HG03342 (cell line): ENCODE measurements around the gene R3HDM2.

Source experiments
- ATAC-seq: cut with Tn5 transposase; IDR thresholded peaks from one replicate; pipeline ENCODE4 v1.9.1; 2021; ENCODE audit warnings: mild to moderate bottlenecking, moderate library complexity; ENCODE audit not compliant: unreplicated experiment

The R3HDM2 gene

DNA sequence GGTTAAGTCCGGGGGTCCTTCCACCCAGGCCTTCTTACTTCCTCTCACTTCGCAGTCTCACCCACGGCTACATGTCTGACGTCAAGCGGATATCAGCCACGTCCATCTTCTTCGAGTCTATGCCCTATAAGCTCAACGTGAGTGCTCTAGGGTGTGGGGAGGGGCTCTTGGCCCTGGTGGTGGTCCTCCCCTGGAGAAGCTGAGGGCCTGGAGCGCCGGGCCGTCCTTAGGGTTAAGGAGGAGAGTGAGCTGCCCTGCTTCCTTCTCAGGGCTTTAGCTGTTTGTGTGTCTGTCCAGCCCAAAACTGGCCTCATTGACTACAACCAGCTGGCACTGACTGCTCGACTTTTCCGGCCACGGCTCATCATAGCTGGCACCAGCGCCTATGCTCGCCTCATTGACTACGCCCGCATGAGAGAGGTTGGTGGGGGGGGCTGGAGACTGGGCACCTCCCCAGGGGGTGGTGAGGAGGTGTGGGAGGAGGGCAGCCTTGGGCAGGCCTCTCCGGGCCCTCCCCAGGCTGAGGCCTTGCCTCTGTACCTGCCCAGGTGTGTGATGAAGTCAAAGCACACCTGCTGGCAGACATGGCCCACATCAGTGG lies 198.6 kb downstream of the R3HDM2 start:
- ATAC-seq = no peak

DNA sequence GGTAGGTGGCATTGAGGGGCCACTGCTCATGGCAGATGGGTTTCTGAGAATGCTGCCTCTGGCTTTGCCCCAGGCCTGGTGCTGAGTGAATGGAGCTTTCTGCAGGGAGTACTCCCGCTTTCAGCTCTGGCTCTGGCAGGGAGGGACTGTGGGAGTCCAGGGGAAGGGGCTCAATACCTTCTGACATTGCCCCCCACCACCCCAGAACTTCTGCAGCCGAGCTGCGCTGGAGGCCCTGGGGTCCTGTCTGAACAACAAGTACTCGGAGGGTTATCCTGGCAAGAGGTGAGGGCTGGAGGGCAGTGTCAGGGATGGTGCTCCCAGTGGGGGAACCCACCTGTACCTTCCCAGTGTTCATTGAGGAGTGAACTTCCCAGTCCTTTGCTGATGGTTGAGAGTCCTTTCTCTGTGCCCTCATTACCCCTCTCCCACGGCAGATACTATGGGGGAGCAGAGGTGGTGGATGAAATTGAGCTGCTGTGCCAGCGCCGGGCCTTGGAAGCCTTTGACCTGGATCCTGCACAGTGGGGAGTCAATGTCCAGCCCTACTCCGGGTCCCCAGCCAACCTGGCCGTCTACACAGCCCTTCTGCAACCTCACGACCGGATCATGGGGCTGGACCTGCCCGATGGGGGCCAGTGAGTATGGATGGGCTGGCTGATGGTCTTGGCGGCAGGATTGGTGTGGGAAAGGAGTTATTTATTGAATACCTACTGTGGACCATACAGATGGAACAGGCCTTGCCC lies 199.4 kb downstream of the R3HDM2 start:
- no peak for ATAC-seq

DNA sequence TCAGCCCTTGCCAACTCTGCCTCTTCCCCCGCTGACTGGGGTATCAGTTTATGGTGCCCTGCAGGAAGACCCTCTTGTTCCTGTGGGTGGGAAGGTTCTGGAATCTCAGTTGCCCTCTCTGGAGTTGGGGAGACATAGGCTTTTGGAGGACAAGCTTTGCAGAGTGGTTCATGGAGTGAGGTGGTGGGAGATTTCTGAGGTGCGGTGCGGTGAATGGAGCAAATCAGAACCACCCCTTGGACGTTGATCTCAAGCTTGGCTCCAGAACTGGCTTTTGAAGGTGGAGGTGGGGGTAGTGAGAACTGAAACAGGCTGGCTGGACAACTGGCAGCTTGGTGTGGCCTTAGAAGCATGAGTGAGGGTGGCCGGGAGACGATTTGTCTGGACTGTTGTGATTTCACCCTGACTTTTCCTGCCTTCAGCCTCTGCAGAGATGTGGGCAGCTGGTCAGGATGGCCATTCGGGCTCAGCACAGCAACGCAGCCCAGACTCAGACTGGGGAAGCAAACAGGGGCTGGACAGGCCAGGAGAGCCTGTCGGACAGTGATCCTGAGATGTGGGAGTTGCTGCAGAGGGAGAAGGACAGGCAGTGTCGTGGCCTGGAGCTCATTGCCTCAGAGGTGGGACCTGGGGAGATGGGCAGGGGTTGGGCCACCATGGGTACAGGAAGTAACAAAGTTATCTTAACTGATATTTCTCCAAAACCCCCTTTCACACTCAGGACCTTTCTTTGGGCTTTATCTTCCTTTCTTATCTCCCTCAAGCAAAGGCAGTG lies 200.3 kb downstream of the R3HDM2 start:
- ATAC-seq = no peak

DNA sequence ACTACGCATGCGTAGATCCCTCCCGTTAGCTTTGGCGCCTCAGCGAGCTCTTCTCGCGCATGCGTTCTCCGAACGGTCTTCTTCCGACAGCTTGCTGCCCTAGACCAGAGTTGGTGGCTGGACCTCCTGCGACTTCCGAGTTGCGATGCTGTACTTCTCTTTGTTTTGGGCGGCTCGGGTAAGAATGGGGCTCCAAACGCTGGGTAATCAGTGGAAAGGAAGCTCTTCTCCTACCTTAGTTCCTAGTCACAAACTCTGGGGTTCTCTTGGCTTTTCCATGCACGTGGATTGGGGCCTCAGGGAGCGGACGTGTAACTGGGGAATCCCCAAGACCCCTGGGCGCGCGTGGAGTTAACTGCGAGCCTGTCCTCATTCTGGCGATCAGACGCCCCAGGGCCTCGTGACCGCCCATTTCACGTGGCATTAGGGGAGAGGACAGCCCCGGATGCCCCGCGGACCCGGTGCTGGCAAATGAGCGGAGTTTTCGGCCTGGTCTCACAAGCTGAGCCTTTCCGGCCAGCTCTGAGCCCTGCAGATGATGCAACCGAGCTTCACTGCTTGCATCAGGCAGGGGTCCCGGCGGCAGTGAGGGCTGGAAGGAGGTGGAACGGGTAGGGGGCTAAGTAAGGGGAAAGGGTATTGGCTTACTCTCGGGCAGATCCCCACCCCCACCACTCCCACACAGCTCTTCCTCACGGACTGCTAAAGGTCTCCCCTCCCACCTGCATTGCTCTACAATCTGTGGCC lies 201.0 kb downstream of the R3HDM2 start, which contains the start of gene SHMT2:
TSS of gene SHMT2 (plus strand) at position 78 of the 747 bp plus-strand sequence. CDS start at position 146, 68 bp downstream.
- ATAC-seq = peak; percentile 58

DNA sequence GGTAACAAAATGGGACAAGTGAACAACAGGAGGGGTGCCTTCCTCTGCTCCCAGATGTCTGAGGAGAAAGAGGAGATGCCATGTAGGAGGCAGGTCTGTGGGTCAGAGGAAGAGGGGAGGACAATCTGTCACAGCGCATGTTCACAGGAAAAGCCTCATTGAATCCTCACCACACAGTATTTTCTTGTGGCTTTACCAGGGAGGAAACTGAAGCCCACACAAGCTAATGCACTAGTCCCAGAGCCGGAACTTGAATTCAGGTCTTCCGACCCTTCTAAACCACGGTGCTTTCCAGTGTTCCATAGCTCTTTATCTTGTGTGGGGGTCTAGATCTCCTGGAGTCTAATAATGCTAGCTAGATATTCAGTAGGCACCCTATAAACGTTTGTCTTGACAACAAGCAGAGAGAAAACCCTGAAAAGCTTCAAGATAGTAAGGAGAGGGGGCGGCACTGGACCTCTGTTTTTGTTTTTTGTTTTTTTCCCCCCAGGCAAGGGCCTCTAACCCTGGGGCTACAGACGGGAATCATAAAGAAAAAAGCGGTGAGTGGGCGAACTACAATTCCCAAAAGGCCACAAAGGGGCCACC lies 201.7 kb downstream of the R3HDM2 start:
- no peak for ATAC-seq

DNA sequence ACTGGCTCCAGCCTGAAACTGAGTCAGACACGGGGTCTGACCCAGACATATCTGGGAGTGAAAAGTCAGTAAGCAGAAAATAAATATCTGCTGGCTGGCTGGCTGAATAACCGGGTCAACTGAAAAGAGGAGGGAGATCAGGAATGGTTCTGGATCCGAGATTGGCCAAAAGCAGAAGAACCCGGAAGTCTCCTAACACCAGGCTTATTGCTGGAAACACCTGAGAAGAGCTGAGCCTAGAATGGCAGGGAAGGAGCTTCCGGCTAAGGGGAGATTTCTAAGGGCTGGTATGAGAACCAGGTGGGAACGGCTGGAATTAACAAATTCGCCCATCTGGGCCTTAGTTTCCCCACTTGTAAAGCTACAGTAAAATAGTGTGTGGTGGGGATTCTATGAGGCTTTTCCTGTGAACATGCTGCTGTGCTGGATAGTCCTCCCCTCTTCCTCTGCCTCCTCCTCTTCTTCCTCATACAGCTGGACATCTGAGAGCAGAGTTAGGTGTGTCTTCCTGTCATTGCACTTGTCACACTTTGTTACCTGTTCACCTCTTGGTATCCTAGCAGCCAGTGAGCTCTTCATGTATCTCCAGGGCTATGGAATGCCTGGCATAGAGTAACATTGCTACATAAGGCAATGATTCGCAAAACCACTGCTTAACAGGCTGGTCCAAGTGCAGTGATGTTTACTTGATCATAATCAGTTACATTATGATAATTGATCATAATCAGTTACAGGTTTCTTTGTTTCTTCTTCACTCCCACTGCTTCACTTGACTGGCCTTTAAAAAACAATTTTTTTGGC lies 203.3 kb downstream of the R3HDM2 start:
- ATAC-seq = no peak

DNA sequence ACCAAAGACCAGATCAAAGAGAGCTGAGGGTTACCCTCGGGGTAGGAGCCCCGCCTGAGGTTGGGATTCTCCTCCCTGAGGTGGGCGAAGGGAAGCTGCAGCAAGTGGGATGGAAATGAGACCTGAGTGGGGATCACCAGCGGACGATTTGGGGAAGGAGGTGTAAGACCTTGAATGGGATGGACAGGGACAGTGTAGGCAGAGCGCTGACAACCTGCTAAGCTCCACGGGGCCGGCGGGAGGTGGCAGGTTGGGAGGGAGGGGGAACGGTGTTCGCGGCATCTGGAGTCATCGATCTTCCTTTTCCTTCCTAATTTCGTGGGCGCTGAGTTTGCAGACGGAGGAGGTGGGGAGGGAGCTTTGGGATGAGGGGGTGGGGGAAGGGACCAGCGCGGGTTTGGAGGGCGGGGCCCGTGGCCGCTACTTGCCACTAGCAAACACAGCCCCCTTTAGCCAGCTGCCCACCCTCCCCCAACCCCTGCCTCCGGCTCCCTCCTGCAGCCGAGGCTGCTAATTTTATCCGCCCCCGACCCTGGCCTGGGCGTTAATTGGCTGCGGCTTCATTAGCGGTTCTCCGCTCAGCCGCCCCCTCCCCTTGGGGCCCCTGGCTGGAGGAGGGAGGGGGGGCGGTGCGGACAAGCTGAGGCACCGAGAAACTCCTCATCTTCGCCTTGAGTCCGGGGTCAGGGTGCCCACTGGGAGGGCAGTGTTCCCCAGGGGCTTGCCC lies 204.1 kb downstream of the R3HDM2 start:
- no peak for ATAC-seq

DNA sequence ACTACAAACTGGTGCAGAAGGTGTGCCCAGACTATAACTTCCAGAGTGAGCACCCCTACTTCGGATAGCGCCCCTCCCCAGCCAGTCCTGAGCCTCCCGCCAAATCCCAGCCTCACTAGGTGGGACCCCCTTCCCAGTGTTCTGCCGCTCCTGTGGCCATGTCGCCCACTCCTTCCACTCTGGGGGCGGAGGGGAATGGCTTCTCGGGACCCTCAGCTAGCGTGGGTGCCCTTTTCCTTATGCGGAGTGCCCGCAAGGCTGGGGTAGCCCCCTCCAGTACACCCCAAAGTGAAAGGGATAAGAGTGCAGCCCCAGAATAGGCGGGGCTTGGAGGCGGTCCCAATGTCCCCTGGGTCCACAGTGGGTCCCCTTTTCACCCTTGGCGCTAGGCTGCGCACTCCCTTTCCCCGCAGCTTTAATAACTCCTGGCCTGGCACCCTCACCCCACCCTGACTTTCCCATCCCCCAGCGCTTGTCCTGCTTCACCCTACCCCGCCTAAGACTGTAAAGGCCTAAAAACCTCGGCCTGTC lies 205.1 kb downstream of the R3HDM2 start:
- ATAC-seq = no peak

DNA sequence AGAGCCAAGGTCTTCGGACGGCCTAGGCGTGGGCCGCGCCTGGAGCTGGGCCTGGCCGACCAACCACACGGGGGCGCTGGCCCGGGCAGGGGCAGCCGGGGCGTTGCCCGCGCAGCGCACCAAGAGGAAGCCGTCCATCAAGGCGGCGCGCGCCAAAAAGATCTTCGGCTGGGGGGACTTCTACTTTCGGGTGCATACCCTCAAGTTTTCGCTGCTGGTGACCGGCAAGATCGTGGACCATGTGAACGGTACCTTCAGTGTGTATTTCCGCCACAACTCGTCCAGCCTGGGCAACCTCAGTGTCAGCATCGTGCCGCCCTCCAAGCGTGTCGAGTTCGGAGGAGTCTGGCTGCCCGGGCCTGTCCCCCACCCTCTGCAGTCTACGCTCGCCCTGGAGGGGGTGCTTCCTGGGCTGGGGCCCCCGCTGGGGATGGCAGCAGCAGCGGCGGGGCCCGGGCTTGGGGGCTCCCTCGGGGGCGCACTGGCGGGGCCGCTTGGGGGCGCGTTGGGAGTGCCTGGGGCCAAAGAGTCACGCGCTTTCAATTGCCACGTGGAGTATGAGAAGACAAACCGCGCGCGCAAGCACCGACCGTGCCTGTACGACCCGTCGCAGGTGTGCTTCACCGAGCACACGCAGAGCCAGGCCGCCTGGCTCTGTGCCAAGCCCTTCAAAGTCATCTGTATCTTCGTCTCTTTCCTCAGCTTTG lies 205.7 kb downstream of the R3HDM2 start:
- no peak for ATAC-seq

DNA sequence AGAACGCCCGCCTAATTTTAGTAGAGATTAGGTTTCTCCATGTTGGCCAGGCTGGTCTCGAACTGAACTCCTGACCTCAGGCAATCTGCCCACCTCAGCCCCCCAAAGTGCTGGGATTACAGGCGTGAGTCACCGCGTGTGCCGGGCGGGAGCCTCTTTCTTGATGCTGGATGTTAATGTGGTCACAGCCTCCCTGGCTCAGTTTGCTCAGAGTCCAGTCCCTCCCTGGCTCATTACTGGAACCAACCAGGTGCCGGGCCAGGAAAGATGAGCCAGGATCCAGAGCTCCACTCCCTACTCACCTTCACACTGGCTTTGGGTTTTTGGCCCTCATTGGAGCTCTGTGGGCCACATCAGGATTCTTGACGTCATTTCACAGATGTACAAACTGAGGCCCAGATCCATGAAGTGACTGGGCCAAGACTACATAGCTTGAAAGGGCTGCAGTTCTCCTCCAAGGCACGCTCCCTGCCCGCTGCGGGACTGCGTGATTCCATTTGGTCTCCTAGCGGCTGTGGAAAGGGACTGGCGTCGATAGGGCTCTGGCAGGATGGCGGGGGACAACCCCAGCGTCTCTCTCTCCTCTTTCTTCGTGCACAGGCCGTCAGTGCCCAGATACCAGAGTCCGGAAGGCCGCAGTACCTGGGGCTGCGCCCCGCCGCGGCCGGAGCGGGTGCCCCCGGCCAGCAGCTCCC lies 206.4 kb downstream of the R3HDM2 start:
- ATAC-seq = no peak

DNA sequence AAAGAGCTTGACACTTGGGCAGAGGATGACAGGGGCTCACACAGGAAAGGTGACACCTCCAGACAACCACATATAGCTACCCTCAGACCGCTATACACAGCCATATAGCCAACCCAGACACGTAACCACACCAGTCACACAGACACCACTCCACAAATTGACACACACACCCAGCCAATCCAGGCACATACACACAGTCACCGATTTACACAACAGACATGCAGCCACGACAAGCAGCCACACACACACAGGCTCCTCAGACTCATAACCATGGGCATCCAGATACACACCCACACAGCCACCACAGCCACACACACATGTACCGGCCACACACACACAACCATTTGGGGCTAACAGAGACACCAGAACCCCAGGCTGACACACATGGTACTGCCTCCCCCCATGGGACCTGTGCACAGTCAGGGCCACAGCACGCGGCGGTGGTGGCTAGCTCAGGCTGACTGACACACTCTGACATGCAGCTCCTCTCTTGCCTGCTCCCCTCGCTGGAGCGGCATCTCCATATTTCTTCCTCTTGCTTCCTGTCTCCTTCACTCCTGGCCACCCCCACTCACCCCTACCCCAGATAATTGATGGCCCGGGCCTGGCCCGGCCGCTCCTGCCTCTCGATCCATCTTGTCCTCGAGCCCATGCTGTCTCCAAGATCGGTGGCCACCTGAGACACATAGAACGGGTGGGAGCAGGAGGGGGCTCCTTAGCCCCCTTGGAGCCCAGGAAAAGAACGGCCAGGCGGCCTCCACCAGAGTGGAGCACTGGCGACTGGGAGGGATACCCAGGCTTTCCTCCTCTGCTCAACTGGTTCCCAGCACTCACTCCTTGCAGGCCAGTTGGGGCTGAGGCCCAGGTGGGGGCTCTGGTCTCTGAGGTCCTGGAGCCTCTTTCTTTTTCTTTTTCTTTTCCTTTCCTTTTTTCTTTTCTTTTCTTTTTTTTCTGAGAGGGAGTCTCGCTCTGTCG lies 207.4 kb downstream of the R3HDM2 start:
- no peak for ATAC-seq

DNA sequence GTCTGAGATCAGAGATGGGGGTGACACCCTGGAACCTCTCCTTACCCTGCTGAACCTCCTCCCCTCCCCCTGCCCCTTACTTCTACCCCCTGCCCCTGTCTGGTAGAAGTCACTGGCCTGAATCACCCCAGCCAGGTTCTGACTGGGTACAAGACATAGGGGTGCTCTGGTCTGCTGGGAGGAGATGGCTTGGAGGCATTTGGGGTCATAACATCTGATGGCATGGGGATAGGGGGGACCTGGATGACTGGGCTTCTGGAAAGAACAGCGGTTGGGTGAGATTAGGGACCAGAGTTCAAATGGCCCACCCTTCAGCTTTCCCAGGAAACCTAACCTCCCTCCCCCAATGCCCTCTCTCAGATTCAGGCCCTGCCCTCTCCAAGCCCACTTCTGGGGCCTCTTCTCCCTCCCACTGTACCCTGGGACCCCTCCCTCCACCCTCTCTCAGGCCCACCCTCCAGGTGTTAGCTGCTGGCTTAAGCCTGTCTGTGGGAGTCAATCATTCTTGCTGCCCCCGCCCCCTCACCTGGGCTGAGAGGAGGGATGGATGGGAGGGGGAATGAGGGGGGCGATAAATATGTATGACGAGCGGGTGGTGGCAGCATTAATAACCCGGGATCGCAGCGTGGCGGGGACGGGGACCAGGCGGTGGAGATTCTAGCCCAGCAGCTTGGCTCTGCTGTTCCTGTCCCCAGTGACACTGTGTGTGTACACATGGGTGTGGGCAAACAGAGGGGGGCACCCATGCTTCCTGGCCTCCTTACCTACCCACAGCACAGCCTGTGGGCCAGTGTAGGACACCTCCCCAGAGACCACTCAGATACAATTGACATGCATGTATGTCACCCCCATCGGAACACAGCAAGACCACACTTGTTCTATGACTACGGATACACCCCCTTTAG lies 208.3 kb downstream of the R3HDM2 start:
- no peak for ATAC-seq

DNA sequence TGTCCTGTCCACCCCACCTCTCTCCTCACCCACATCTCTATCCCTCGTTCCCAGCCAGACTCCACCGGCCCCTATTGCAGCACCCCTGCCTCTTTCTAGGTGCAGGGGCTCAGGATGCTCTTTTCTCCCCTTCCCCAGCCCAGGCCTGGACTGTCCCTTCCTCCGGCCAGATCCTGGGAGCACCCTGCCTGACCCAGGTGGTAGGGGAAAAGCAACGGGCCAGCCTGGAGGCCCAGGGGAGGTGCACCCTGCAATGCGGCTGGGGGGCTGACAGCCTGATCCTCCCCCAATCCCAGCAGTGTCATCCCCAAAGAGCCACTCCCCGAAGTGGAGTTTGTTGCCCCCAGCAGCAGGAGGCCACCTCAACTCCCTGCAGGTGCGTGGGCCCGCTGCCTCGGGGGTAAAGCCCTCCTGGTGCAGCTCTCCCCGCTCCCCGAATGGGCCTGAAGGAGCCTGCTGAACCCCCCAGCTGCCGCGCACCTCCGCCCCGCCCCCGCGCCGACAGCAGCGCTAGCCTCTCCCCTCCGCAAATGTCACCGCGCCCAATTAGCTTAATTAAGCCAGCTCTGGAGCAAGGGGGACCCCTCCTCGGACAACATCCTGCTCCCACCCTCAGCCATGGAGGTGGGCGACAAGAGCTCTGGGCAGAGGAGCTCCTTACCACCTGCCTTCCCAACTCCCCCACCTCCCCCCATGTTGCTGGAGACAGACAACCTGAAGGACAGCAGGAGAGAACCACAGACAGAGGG lies 209.5 kb downstream of the R3HDM2 start:
- no peak for ATAC-seq

DNA sequence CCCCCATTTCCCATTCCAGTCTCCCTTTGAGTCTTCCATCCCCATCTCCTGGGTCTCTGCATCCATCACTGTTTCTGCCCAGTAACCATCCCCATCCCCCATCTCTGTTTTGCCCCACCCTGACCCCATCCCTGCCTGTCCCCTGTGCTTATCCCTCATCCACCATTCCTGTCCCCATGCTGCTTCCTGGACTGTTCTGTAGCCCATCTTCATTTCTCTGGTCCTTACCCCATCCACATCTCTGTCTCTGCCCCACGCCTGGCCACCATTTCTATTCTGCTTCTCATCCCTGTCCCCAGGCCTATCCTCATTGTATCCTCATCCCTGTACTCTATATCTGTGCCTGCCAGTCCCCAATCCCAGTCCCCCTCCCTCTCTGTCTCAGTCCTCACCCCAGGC lies 210.1 kb downstream of the R3HDM2 start:
- no peak for ATAC-seq
